ENCODE measurements around the gene CEP63.

DNA sequence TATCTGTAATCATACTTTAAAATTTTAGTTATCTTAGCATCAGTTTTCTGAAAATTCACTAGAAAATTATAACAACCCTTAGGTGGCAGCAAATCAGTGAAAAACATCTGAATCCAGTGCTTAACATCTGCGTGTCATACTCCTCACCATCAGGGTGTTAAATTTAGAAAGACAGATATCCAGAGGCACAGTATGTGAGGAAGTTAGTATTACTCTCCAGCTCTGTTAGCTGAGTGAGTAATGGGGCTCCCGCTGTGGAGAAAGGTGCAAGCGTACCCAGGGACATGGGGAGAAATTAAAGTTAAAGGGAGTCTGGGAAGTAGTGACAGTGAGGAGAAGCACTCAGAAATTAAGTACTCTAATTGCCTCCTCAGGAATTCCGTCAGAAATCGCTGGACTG lies 50.9 kb downstream of the CEP63 start:
- TF ChIP-seq, protein P1, sequence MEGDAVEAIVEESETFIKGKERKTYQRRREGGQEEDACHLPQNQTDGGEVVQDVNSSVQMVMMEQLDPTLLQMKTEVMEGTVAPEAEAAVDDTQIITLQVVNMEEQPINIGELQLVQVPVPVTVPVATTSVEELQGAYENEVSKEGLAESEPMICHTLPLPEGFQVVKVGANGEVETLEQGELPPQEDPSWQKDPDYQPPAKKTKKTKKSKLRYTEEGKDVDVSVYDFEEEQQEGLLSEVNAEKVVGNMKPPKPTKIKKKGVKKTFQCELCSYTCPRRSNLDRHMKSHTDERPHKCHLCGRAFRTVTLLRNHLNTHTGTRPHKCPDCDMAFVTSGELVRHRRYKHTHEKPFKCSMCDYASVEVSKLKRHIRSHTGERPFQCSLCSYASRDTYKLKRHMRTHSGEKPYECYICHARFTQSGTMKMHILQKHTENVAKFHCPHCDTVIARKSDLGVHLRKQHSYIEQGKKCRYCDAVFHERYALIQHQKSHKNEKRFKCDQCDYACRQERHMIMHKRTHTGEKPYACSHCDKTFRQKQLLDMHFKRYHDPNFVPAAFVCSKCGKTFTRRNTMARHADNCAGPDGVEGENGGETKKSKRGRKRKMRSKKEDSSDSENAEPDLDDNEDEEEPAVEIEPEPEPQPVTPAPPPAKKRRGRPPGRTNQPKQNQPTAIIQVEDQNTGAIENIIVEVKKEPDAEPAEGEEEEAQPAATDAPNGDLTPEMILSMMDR (IDR thresholded peaks at IDR 0.05; ENCODE audit: poor library complexity) = no peak
- no peak for TF ChIP-seq EZH2 (IDR thresholded peaks at IDR 0.05; ENCODE audit: borderline replicate concordance)
- TF ChIP-seq EZH2phosphoT487 (IDR thresholded peaks at IDR 0.05; ENCODE audit: low read depth, severe bottlenecking, unreplicated experiment) = no peak

Data from hepatocyte (in vitro differentiated cells).